ENCODE measurements around the gene GSS.

DNA sequence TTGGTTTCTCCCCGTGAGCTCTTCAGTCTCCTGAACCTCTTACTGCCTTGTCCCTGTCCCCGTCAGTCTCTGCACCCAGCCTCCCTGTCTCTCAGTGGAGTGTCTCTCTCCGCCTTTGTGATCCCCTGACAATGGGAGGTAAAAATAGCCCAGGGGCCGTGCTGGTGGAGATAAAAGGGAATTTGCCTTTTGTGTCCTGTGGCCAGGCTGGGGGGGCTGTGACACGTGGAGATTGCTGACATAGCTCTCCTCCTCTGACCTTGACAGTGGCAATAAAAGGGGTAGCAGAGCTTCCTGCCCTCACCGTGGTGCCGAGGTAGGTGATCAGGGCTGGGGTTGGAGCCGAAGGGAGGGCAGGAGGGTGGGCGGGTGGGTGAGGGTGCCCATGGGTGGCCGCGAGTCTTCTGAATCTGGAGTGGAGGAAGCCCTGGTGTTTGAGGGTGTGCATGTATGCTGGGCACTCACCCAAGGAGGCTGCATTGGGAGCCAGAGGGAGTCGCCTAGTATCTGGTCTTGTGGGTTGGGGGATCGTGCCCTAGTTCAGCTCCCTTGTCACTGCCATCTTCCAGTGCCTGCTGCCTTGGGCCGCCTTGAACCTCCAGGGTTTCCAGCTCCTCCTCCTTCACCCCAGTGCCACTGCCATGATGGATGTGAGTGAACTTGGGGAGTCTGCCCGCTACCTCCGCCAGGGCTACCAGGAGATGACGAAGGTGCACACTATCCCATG lies 21.9 kb upstream of the GSS start:
- TF ChIP-seq POLR2A (IDR thresholded peaks at IDR 0.05) = no peak
- TF ChIP-seq, protein P1, sequence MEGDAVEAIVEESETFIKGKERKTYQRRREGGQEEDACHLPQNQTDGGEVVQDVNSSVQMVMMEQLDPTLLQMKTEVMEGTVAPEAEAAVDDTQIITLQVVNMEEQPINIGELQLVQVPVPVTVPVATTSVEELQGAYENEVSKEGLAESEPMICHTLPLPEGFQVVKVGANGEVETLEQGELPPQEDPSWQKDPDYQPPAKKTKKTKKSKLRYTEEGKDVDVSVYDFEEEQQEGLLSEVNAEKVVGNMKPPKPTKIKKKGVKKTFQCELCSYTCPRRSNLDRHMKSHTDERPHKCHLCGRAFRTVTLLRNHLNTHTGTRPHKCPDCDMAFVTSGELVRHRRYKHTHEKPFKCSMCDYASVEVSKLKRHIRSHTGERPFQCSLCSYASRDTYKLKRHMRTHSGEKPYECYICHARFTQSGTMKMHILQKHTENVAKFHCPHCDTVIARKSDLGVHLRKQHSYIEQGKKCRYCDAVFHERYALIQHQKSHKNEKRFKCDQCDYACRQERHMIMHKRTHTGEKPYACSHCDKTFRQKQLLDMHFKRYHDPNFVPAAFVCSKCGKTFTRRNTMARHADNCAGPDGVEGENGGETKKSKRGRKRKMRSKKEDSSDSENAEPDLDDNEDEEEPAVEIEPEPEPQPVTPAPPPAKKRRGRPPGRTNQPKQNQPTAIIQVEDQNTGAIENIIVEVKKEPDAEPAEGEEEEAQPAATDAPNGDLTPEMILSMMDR (IDR thresholded peaks at IDR 0.05) = no peak
- no peak for TF ChIP-seq POLR2AphosphoS5 (IDR thresholded peaks at IDR 0.05)
- no peak for TF ChIP-seq EP300 (IDR thresholded peaks at IDR 0.05; ENCODE audit: low read depth)

All from transverse colon (tissue), 4 donors.